LNCaP clone FGC (cell line): ENCODE results near the gene RAB15.
A peak's percentile ranks its signal among the peaks of the same experiment; 100 is the strongest.

Experiments used
- DNase-seq: peaks from one replicate; pipeline ENCODE4 v3.0.0-alpha.2; 2011; ENCODE audit warnings: low read depth
- H3K4me3 ChIP-seq: 2 replicates; pipeline ENCODE4 v1.5.1; 2011; ENCODE audit warnings: mild to moderate bottlenecking, low read depth, low read length, control low read depth
- TF ChIP-seq, protein P1 (sequence below): IDR thresholded peaks from 2 replicates; pipeline ENCODE4 v1.5.1; 2012; ENCODE audit warnings: mild to moderate bottlenecking; ENCODE audit not compliant: control insufficient read depth, insufficient read depth; ENCODE audit errors: extremely low read depth

RAB15 gene

GRCh38 chr14:64992328-64992885 is 20.3 kb upstream of the RAB15 start:
- no peak for DNase-seq
- TF ChIP-seq, protein P1, sequence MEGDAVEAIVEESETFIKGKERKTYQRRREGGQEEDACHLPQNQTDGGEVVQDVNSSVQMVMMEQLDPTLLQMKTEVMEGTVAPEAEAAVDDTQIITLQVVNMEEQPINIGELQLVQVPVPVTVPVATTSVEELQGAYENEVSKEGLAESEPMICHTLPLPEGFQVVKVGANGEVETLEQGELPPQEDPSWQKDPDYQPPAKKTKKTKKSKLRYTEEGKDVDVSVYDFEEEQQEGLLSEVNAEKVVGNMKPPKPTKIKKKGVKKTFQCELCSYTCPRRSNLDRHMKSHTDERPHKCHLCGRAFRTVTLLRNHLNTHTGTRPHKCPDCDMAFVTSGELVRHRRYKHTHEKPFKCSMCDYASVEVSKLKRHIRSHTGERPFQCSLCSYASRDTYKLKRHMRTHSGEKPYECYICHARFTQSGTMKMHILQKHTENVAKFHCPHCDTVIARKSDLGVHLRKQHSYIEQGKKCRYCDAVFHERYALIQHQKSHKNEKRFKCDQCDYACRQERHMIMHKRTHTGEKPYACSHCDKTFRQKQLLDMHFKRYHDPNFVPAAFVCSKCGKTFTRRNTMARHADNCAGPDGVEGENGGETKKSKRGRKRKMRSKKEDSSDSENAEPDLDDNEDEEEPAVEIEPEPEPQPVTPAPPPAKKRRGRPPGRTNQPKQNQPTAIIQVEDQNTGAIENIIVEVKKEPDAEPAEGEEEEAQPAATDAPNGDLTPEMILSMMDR: no peak
- no peak overlapping the region for H3K4me3 ChIP-seq

- DNase-seq: no peak
- TF ChIP-seq, protein P1: no peak
- H3K4me3 ChIP-seq: no peak overlapping the region
Measured at GRCh38 chr14:64990939-64991338, 18.8 kb upstream of the RAB15 start.

- no peak overlapping the region for H3K4me3 ChIP-seq
- DNase-seq: no peak
- TF ChIP-seq, protein P1: no peak
Measured at GRCh38 chr14:64990296-64990695, 18.2 kb upstream of the RAB15 start.

- peak overlapping the region; percentile 88 for H3K4me3 ChIP-seq
- TF ChIP-seq, protein P1: no peak
- DNase-seq: no peak
Measured at GRCh38 chr14:64987438-64987767, 15.3 kb upstream of the RAB15 start.

- TF ChIP-seq, protein P1: peak; percentile 94
- H3K4me3 ChIP-seq: peak within 1 kb of the TSS; percentile 88
- peak; percentile 90 for DNase-seq
Measured at GRCh38 chr14:64986648-64987437, 14.7 kb upstream of the RAB15 start, which contains the start of gene FNTB. FNTB (plus strand) TSS chr14:64986895; CDS start chr14:64986954, 59 bp downstream.

GRCh38 chr14:64983439-64984310 is 11.5 kb upstream of the RAB15 start:
- TF ChIP-seq, protein P1: peak; percentile 68
- H3K4me3 ChIP-seq: peak overlapping the region; percentile 28
- no peak for DNase-seq
